Cerebellar nuclear complex (tissue), 1 donor: ENCODE results near the gene SIRT7.

ENCODE experiments used
- DNase-seq, 2 experiments: peaks; one replicate each; lab custom pipeline; 2025; lab: John Stamatoyannopoulos, UW

The SIRT7 gene

DNA sequence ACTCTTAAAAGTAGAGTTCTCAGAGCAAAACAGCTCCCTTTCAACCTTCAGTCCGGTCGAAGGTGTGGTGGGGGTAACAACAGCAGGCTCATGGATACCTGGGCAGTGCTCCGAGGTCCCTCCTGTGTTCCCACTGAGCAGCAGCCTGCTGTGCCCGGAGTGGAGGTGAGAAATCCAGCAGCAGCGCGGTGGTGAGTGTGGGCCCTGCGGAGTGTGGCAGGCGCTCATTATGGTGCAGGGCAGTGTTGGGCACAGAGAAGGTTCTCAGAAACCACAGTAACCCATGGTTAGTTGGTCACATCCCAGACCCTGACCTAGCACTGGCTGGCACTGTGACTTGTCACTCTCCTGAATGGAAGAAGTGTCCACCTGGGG is 52.6 kb downstream of the SIRT7 start:
- DNase-seq: no peak

DNA sequence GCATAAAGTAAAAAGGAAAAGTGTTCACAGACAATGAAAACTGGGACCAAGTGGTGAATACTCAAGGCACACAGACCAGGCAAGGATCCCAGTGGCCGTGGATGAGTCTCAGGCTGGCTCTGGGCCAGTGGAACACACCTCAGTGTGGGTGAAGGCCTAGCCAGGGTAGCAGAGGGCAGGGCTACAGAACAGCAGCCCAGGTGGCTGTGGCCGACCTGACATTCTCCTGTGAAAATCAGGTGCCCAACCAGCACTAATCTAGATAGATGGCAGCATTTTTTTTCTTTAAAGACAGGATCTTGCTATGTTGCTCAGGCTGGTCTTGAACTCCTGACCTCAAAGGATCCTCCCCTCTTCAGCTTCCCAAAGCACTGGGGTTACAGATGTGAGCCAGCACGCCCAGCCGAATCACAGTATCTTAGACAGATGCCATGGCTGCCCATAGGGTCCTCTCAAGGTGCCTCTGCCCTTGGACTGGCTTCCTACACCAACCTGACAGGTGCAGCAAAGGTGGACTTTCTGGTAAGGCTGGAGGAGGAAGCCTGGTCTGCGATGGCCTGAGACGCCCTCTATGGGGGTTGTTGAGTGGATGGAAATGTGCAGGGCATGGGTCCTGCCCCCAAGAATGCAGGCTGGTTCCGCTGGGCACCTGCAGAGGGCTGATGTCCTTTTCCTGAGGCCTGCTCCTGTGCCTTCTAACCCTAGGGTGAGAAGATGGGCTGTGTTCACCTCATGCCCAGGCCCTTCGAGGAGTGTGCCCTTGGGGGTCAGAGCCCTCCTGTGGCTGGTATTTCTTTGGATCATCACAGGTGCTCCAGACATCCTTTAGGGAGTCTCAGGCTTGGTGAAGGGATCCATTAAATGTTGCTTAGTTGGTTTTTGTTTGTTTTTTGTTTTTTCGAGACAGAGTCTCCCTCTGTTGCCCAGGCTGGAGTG is 53.9 kb downstream of the SIRT7 start:
- no peak for DNase-seq

DNA sequence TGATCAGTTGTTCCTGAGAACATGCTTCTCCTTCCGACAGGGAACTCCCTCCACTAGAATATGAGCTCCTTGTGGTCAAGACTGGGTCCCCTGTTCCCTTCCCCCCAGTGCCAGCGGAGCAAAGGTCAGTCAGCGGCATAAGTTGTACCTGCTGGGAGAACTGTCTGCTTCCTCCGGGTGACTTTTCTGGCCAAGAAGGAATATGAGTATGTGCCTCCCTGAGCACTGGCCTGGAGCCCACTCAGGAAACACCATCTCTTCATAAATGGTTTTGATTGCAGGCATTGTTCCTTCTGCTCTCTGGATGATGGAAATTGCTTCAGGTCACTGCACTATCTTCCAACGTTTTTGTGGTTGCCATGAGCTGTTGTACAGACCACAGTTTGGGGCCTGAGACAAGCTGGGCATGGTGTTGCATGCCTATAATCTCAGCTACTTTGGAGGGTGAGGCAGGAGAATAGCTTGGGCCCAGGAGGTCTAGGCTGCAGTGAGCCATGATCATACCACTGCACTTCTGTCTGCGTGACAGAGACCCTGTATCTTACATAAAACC is 54.8 kb downstream of the SIRT7 start:
- DNase-seq: no peak
